Tibial nerve (tissue), 4 donors: ENCODE measurements around the gene FLRT1.

Experiments used
- CTCF ChIP-seq, 5 experiments: fragments of 200-600 bp in 3 of 5; fragments of 450-650 bp in 2 of 5; sonication (generic) in 3 of 5; IDR thresholded peaks; one replicate each; pipeline ENCODE4 v1.5.1; 2016 to 2019; ENCODE audit warnings: antibody characterized with exemption in 5 of 5, mild to moderate bottlenecking in 3 of 5, moderate library complexity in 2 of 5
- EP300 ChIP-seq, 2 donors: sonication (generic); formaldehyde crosslinking; IDR thresholded peaks; one replicate each; pipeline ENCODE4 v1.6.1; 2017; ENCODE audit warnings: antibody characterized with exemption in 2 of 2, mild to moderate bottlenecking in 1 of 2
- POLR2A ChIP-seq, 2 donors: fragments of 450-650 bp; IDR thresholded peaks; one replicate each; pipeline ENCODE4 v1.6.1; 2017; ENCODE audit warnings: antibody characterized with exemption in 2 of 2, mild to moderate bottlenecking in 2 of 2, moderate library complexity in 2 of 2

DNA sequence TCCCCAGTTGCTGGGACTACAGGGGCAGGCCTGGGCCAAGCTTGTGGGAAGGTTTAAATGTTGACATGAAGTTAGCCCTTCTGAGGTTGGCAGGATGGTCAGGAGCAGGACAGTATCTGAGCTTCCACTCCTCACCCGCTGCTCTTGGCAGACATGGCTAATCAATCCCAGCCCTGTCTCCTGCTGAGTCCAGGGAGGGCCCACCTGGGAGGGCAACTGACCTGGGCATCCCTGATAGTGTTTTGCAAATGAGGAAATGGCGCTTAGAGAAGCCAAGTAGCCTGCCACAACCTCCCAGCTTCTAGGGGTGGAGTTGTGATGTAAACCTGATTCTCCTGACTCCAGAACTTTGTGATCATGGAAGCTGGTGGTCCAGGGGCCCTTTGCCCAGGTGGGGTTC is 16.7 kb downstream of the FLRT1 start:
- no peak for TF ChIP-seq CTCF (IDR thresholded peaks at IDR 0.05)
- TF ChIP-seq POLR2A (IDR thresholded peaks at IDR 0.05) = no peak
- no peak for TF ChIP-seq EP300 (IDR thresholded peaks at IDR 0.05)
